Astrocyte (in vitro differentiated cells and primary cell): ENCODE measurements around the gene ST6GALNAC4. TPM values are rescaled to one million over a fixed set of nuclear protein-coding genes. Genes with fewer than 3 reads are reported as not detected.

Experiments used
- DNase-seq: peaks from one replicate; pipeline ENCODE4 v3.0.0-alpha.2; 2010; ENCODE audit warnings: low read depth
- FAIRE-seq: peaks from 2 replicates; lab custom pipeline; 2011; peaks lifted over from hg19 to GRCh38; lab: Jason Lieb, UNC
- H2AFZ ChIP-seq: 2 replicates; pipeline ENCODE4 v1.6.0; 2012; ENCODE audit warnings: low read depth, low read length, inconsistent platforms
- H3K27ac ChIP-seq: 2 replicates; pipeline ENCODE4 v1.5.1; 2011; ENCODE audit warnings: low read depth, low read length, inconsistent platforms
- H3K27me3 ChIP-seq: 2 replicates; pipeline ENCODE4 v1.6.0; 2011; ENCODE audit warnings: low read length, inconsistent platforms; ENCODE audit not compliant: insufficient read depth
- H3K36me3 ChIP-seq: 2 replicates; pipeline ENCODE4 v1.5.1; 2011; ENCODE audit warnings: low read length, inconsistent platforms; ENCODE audit not compliant: insufficient read depth
- H3K4me1 ChIP-seq: 2 replicates; pipeline ENCODE4 v1.5.1; 2011; ENCODE audit warnings: low read length, inconsistent platforms; ENCODE audit not compliant: insufficient read depth
- H3K4me2 ChIP-seq: 2 replicates; pipeline ENCODE4 v1.6.0; 2012; ENCODE audit warnings: low read length, inconsistent platforms
- H3K4me3 ChIP-seq: 2 replicates; pipeline ENCODE4 v1.5.1; 2011; ENCODE audit warnings: low read depth, mild to moderate bottlenecking, low read length, inconsistent platforms; ENCODE audit not compliant: insufficient read depth
- H3K79me2 ChIP-seq: 2 replicates; pipeline ENCODE4 v1.6.0; 2012; ENCODE audit warnings: mild to moderate bottlenecking, low read length, inconsistent platforms; ENCODE audit not compliant: insufficient read depth
- H3K9ac ChIP-seq: 2 replicates; pipeline ENCODE4 v1.6.0; 2012; ENCODE audit warnings: mild to moderate bottlenecking, low read length, inconsistent platforms
- H3K9me3 ChIP-seq: 2 replicates; pipeline ENCODE4 v1.5.1; 2012; ENCODE audit warnings: low read depth, mild to moderate bottlenecking, low read length, inconsistent platforms; ENCODE audit not compliant: insufficient read depth
- H4K20me1 ChIP-seq: 2 replicates; pipeline ENCODE4 v1.6.0; 2012; ENCODE audit warnings: low read length, inconsistent platforms; ENCODE audit not compliant: insufficient read depth
- H3K27ac Mint-ChIP-seq: one replicate; pipeline ENCODE4 v1.8.0; 2021; ENCODE audit warnings: mild to moderate bottlenecking, mixed read lengths; ENCODE audit not compliant: unreplicated experiment
- H3K27me3 Mint-ChIP-seq: one replicate; pipeline ENCODE4 v1.8.0; 2021; ENCODE audit warnings: low read depth, mixed read lengths; ENCODE audit not compliant: unreplicated experiment
- H3K36me3 Mint-ChIP-seq: one replicate; pipeline ENCODE4 v1.8.0; 2021; ENCODE audit warnings: low read depth, mixed read lengths; ENCODE audit not compliant: unreplicated experiment
- H3K4me1 Mint-ChIP-seq: one replicate; pipeline ENCODE4 v1.8.0; 2021; ENCODE audit warnings: low read depth, mixed read lengths; ENCODE audit not compliant: unreplicated experiment
- H3K4me3 Mint-ChIP-seq: one replicate; pipeline ENCODE4 v1.8.0; 2021; ENCODE audit warnings: mild to moderate bottlenecking, moderate library complexity, mixed read lengths; ENCODE audit not compliant: unreplicated experiment
- H3K9me3 Mint-ChIP-seq: one replicate; pipeline ENCODE4 v1.8.0; 2021; ENCODE audit warnings: mild to moderate bottlenecking, mixed read lengths; ENCODE audit not compliant: unreplicated experiment
- EZH2 ChIP-seq: IDR thresholded peaks from 2 replicates; pipeline ENCODE4 v1.6.1; 2012; ENCODE audit warnings: mild to moderate bottlenecking, low read length, inconsistent platforms; ENCODE audit not compliant: insufficient read depth
- total RNA-seq: library from RNA; stranded (reverse); gene quantifications from 2 replicates; pipeline ENCODE4 v1.2.1, GENCODE V29; 2021
- TF ChIP-seq, protein P1 (sequence below): IDR thresholded peaks from 2 replicates; pipeline ENCODE4 v1.5.1; 2011; ENCODE audit warnings: low read depth, mild to moderate bottlenecking, inconsistent platforms, low read length, moderate library complexity; ENCODE audit not compliant: insufficient read depth

Gene ST6GALNAC4
- total RNA-seq, 1 donor from 2014 or later: 14.5 TPM

DNA sequence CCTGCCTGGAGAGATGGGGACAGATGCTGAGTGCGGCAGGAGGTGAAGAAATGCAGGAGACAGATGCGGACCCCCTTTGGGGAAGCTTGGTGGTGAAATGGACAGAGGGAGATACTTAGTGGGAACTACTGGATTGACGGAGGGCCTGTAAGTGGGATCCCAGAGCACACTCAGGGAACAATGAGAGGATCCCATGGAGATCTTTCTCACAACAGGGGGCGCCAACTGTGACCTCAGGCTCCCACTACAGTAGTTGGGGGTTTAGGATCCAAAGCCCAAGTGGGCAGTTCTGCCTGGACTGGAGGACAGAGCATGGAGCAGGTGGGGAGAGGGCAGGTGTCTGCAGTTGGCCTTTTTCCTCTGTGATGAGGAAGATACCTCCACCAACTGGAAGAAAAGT lies 17.4 kb upstream of the ST6GALNAC4 start:
- Histone ChIP-seq H3K4me2 (no peak overlapping the region), H3K4me3 (no peak overlapping the region), H3K79me2 (peaks cover 39% of the 10 kb centered on the region), H3K36me3 (no peaks in the 10 kb centered on the region), H3K4me1 (peaks cover 40% of the 10 kb centered on the region), H3K9ac (no peak overlapping the region), H4K20me1 (peaks cover 36% of the 10 kb centered on the region), H3K9me3 (no peaks in the 10 kb centered on the region), H3K27ac (no peak overlapping the region), H2AFZ (no peak overlapping the region), H3K27me3 (no peaks in the 10 kb centered on the region)
- peaks cover 9% of the 10 kb centered on the region for H3K36me3 Mint-ChIP-seq
- H3K27me3 Mint-ChIP-seq: peaks cover 1% of the 10 kb centered on the region
- DNase-seq (no peak), FAIRE-seq (no peak)
- no peaks in the 10 kb centered on the region for H3K9me3 Mint-ChIP-seq
- H3K4me1 Mint-ChIP-seq: peaks cover 17% of the 10 kb centered on the region
- H3K27ac Mint-ChIP-seq: peak overlapping the region; percentile 69
- peak overlapping the region; percentile 67 for H3K4me3 Mint-ChIP-seq
- TF ChIP-seq, protein P1, sequence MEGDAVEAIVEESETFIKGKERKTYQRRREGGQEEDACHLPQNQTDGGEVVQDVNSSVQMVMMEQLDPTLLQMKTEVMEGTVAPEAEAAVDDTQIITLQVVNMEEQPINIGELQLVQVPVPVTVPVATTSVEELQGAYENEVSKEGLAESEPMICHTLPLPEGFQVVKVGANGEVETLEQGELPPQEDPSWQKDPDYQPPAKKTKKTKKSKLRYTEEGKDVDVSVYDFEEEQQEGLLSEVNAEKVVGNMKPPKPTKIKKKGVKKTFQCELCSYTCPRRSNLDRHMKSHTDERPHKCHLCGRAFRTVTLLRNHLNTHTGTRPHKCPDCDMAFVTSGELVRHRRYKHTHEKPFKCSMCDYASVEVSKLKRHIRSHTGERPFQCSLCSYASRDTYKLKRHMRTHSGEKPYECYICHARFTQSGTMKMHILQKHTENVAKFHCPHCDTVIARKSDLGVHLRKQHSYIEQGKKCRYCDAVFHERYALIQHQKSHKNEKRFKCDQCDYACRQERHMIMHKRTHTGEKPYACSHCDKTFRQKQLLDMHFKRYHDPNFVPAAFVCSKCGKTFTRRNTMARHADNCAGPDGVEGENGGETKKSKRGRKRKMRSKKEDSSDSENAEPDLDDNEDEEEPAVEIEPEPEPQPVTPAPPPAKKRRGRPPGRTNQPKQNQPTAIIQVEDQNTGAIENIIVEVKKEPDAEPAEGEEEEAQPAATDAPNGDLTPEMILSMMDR: no peak
- no peak for TF ChIP-seq EZH2

DNA sequence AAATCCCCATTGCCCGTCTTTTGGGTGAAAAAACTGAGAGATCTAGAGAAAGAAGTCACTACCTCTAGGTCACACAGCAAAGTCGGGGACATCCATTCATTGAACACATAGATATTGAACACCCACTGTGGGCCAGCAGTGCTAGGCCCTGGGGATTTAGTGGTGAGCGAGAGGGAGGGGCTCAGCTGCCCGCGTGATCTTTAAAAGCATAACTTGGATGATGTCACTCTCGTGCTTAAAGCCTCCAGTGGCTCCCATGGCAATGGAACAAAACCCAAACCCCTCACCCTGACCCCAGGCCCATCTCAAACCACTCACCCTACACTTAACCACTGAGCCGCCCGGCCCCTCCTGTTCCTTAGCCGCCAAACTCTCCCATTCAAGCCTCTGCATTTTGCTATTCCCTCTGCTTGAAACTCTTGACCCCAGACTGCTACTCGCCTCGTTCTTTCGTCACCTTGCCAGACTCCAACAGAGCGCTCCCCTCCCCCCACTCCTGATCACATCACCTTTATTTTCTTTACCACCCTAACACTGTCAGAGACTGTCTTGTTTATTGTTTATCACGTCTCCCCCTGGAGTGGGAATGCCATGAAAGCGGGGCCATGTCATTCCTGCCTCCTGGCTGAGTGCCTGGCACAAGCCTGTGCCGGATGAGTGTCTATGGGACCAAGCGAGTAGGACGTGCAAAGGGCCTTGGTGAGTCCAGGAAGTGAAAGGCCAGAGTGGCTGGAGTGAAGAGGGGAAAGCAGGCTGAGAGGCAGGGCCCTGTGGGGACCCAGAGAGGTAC lies 14.4 kb upstream of the ST6GALNAC4 start:
- Histone ChIP-seq H3K36me3 (no peaks in the 10 kb centered on the region), H3K79me2 (peaks cover 26% of the 10 kb centered on the region), H4K20me1 (peaks cover 39% of the 10 kb centered on the region), H3K4me2 (peak overlapping the region; percentile 89), H3K9ac (peak overlapping the region; percentile 78), H3K9me3 (no peaks in the 10 kb centered on the region), H3K27ac (peak overlapping the region; percentile 86), H3K27me3 (no peaks in the 10 kb centered on the region), H2AFZ (peak overlapping the region; percentile 71), H3K4me1 (peaks cover 44% of the 10 kb centered on the region), H3K4me3 (peak overlapping the region; percentile 59)
- TF ChIP-seq, protein P1: no peak
- no peak for TF ChIP-seq EZH2
- peaks cover 9% of the 10 kb centered on the region for H3K36me3 Mint-ChIP-seq
- peaks cover 11% of the 10 kb centered on the region for H3K27me3 Mint-ChIP-seq
- H3K27ac Mint-ChIP-seq: peak overlapping the region; percentile 88
- FAIRE-seq (no peak), DNase-seq (peak; percentile 68)
- H3K4me3 Mint-ChIP-seq: peak overlapping the region; percentile 77
- peaks cover 15% of the 10 kb centered on the region for H3K4me1 Mint-ChIP-seq
- H3K9me3 Mint-ChIP-seq: no peaks in the 10 kb centered on the region
